OCI-LY3 (cell line): ENCODE results near the gene FCN2.

Experiments
- CTCF ChIP-seq: fragments of 200-600, 300-600 bp; sonication (generic); IDR thresholded peaks from 2 replicates; pipeline ENCODE4 v1.5.1; 2014; ENCODE audit warnings: antibody characterized with exemption, low read length, low read depth
- EZH2phosphoT487 ChIP-seq: fragments of 200-600 bp; shearing (Covaris generic); IDR thresholded peaks from 2 replicates; pipeline ENCODE4 v1.6.1; 2018; ENCODE audit warnings: antibody characterized with exemption, mixed run types, low read depth

DNA sequence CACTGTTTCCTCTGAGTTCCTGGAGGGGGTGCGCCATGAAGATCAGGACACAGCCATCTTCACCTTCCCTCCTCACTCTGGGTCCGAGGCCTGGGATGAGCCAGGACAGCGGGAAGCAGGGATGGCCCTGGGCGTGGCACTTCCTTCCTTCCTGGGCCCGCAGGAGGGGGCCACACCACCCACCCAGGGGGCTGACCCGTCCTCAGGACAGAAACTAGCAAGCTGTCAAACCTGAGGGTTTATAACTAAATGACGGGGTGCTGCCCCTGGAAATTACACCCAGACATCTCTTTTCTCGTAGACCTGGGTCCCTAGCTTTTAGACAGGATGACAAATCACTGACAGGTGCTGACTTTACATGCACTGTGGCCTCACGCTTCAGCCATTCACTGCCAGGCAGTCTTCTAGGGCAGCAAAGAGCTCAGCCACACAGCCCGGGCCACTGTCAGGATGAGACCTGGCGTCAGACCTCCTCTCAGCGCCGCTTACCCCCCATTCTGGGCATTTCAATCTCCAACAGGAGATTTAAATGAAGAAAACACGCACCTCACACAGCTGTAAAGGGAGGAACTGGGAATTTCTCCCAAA is 8.1 kb downstream of the FCN2 start:
- no peak for TF ChIP-seq CTCF
- TF ChIP-seq EZH2phosphoT487: no peak
